Activated B cell treated with CpG ODN at 0.5 μM for 24 hours (primary cell): ENCODE results near the gene PACC1. TPM values are rescaled to one million over a fixed set of nuclear protein-coding genes. Genes with fewer than 3 reads are reported as not detected.

Source experiments
- ATAC-seq: fragments of 200-7000 bp; cut with Tn5 transposase; one replicate; pipeline ENCODE4 v1.10.0; 2021; ENCODE audit warnings: low read depth, mild to moderate bottlenecking, moderate library complexity
- CTCF ChIA-PET: fragments of 350-600 bp; sonication (Branson Sonifier 250); formaldehyde crosslinking; loops from one replicate; lab custom pipeline; 2021; ENCODE audit warnings: antibody characterized with exemption; lab: Charles Lee
- POLR2A ChIA-PET: fragments of 350-600 bp; sonication (Branson Sonifier 250); formaldehyde crosslinking; loops from one replicate; lab custom pipeline; 2021; ENCODE audit warnings: antibody characterized with exemption; lab: Charles Lee
- DNase-seq: peaks from one replicate; pipeline ENCODE4 v3.0.0; 2022
- H3K27ac Mint-ChIP-seq: one replicate; pipeline ENCODE4 v1.8.0; 2020; ENCODE audit warnings: mixed read lengths
- H3K27me3 Mint-ChIP-seq: one replicate; pipeline ENCODE4 v1.8.0; 2021; ENCODE audit warnings: mixed read lengths
- H3K36me3 Mint-ChIP-seq: one replicate; pipeline ENCODE4 v1.8.0; 2021; ENCODE audit warnings: low read depth, mixed read lengths
- H3K4me1 Mint-ChIP-seq: one replicate; pipeline ENCODE4 v1.8.0; 2021; ENCODE audit warnings: mixed read lengths
- H3K4me3 Mint-ChIP-seq: one replicate; pipeline ENCODE4 v1.8.0; 2020; ENCODE audit warnings: mild to moderate bottlenecking, mixed read lengths
- H3K9me3 Mint-ChIP-seq: one replicate; pipeline ENCODE4 v1.8.0; 2020; ENCODE audit warnings: mixed read lengths
- intact Hi-C: fragments of 100-400 bp; cut with micrococcal nuclease; formaldehyde crosslinking; loops from one replicate; pipeline ENCODE4 v1.15.1; 2024
- total RNA-seq: library from RNA; stranded (reverse); gene quantifications from 2 replicates; pipeline ENCODE4 v1.2.3, GENCODE V29; 2022
- TF ChIP-seq, protein P1 (sequence below): fragments of 200-600 bp; IDR thresholded peaks from one replicate; pipeline ENCODE4 v1.8.0; 2022; ENCODE audit warnings: antibody characterized with exemption, mild to moderate bottlenecking

Gene PACC1
- total RNA-seq, 1 donor from 2014 or later = 20.0 TPM

GRCh38 chr1:212351588-212352362 lies 62.9 kb downstream of the PACC1 start:
- ATAC-seq (no peak), DNase-seq (no peak)
- no peaks in the 10 kb centered on the region for H3K27me3 Mint-ChIP-seq
- TF ChIP-seq, protein P1, sequence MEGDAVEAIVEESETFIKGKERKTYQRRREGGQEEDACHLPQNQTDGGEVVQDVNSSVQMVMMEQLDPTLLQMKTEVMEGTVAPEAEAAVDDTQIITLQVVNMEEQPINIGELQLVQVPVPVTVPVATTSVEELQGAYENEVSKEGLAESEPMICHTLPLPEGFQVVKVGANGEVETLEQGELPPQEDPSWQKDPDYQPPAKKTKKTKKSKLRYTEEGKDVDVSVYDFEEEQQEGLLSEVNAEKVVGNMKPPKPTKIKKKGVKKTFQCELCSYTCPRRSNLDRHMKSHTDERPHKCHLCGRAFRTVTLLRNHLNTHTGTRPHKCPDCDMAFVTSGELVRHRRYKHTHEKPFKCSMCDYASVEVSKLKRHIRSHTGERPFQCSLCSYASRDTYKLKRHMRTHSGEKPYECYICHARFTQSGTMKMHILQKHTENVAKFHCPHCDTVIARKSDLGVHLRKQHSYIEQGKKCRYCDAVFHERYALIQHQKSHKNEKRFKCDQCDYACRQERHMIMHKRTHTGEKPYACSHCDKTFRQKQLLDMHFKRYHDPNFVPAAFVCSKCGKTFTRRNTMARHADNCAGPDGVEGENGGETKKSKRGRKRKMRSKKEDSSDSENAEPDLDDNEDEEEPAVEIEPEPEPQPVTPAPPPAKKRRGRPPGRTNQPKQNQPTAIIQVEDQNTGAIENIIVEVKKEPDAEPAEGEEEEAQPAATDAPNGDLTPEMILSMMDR = no peak
- CTCF ChIA-PET = no interaction called here
- H3K27ac Mint-ChIP-seq = no peak overlapping the region
- POLR2A ChIA-PET = no interaction called here
- no peaks in the 10 kb centered on the region for H3K4me1 Mint-ChIP-seq
- no peak overlapping the region for H3K4me3 Mint-ChIP-seq
- H3K9me3 Mint-ChIP-seq = no peaks in the 10 kb centered on the region
- intact Hi-C loops = no loop called here
- peaks cover 63% of the 10 kb centered on the region for H3K36me3 Mint-ChIP-seq

DNA sequence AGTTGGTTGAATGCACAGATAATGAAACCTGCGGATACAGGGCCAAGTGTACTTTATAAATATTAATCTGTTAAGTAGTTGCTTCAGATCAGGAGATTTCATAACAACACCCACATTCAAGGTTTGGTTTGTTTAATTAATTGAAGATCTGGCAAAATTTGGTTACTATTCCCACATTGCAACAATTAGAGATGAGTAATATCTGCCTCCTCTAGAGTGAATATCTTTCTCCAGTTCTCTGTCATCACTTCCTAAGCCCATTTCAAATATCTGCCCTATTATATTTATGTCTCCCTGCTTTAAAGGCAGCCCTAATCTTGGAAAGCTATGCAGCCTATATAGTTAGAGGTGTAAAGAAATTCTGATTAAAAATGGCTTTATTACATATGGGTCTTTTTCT lies 68.1 kb downstream of the PACC1 start:
- ATAC-seq (no peak), DNase-seq (no peak)
- peaks cover 65% of the 10 kb centered on the region for H3K36me3 Mint-ChIP-seq
- H3K4me1 Mint-ChIP-seq = no peaks in the 10 kb centered on the region
- CTCF ChIA-PET = no interaction called here
- TF ChIP-seq, protein P1 = no peak
- intact Hi-C loops = no loop called here
- no peak overlapping the region for H3K4me3 Mint-ChIP-seq
- H3K27me3 Mint-ChIP-seq = no peaks in the 10 kb centered on the region
- H3K27ac Mint-ChIP-seq = no peak overlapping the region
- POLR2A ChIA-PET = no interaction called here
- H3K9me3 Mint-ChIP-seq = no peaks in the 10 kb centered on the region

DNA sequence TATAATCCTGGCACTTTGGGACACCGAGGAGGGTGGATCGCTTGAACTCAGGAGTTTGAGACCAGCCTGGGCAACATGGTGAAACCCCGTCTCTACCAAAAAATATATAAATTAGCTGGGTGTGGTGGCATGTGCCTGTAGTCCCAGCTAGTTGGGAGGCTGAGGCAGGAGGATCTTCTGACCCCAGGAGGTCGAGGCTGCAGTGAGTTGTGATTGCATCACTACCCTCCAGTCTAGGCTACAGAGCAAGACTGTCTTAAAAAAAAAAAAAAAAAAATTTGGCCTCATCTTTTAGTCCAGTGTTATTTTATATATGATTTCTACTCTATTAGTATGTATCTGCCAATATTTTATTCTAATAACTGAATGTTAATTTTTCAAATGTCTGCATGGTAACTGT lies 69.8 kb downstream of the PACC1 start:
- TF ChIP-seq, protein P1 = no peak
- no peak for DNase-seq
- Mint-ChIP-seq H3K36me3 (peaks cover 63% of the 10 kb centered on the region), H3K27ac (no peak overlapping the region), H3K4me1 (no peaks in the 10 kb centered on the region), H3K27me3 (no peaks in the 10 kb centered on the region), H3K9me3 (no peaks in the 10 kb centered on the region), H3K4me3 (no peak overlapping the region)
- intact Hi-C loops = no loop called here
- ATAC-seq = no peak
- CTCF ChIA-PET = interaction anchor here (0.6 to 1.9 kb wide), 2 partner anchors 31 to 111 kb away, joined by 3 to 4 read pairs; no protein-coding TSS in a partner anchor
- POLR2A ChIA-PET = no interaction called here

- TF ChIP-seq, protein P1 = no peak
- Mint-ChIP-seq H3K4me3 (no peak overlapping the region), H3K36me3 (peaks cover 63% of the 10 kb centered on the region), H3K27ac (no peak overlapping the region), H3K27me3 (no peaks in the 10 kb centered on the region), H3K4me1 (no peaks in the 10 kb centered on the region), H3K9me3 (no peaks in the 10 kb centered on the region)
- ATAC-seq (no peak), DNase-seq (no peak)
- ChIA-PET CTCF (interaction anchor here (1.1 to 1.5 kb wide), 3 partner anchors 115 to 272 kb away, joined by 3 to 4 read pairs (median 3); no protein-coding TSS in a partner anchor), POLR2A (interaction anchor here (1.1 kb wide), 1 partner anchor 517 kb away, joined by 4 read pairs; the partner anchor contains the start of gene FLVCR1)
- intact Hi-C loops = no loop called here
Measured at GRCh38 chr1:212341090-212341489, 73.6 kb downstream of the PACC1 start.

DNA sequence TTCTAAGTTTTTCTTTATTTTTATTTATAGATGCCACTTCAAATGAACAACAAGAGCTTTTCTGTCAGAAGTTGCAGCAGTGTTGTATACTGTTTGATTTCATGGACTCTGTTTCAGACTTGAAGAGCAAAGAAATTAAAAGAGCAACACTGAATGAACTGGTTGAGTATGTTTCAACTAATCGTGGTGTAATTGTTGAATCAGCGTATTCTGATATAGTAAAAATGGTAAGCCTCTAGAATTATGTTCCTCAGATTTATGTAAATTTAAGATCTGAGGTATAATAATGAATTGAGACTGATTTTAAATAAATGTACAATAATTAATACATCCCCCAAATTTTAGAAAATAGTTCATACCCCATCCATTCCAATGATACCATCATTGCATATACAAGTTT lies 85.6 kb downstream of the PACC1 start:
- ChIA-PET CTCF (no interaction called here), POLR2A (no interaction called here)
- intact Hi-C loops = no loop called here
- peaks cover 30% of the 10 kb centered on the region for H3K36me3 Mint-ChIP-seq
- TF ChIP-seq, protein P1 = no peak
- H3K27ac Mint-ChIP-seq = no peak overlapping the region
- peaks cover 5% of the 10 kb centered on the region for H3K4me1 Mint-ChIP-seq
- DNase-seq = no peak
- no peaks in the 10 kb centered on the region for H3K27me3 Mint-ChIP-seq
- H3K9me3 Mint-ChIP-seq = peaks cover 2% of the 10 kb centered on the region
- H3K4me3 Mint-ChIP-seq = no peak overlapping the region
- ATAC-seq = no peak
